SU-DHL-6 (cell line): ENCODE data around the gene SCTR.

Source experiments
- CTCF ChIP-seq: fragments of 200-600 bp; sonication (generic); IDR thresholded peaks from one replicate; pipeline ENCODE4 v1.5.1; 2017; ENCODE audit warnings: antibody characterized with exemption, mild to moderate bottlenecking, low read length, moderate library complexity; ENCODE audit not compliant: insufficient read depth, poor library complexity, severe bottlenecking
- EZH2phosphoT487 ChIP-seq: fragments of 200-600 bp; sonication (generic), shearing (Covaris generic); conservative IDR thresholded peaks from 2 replicates; pipeline ENCODE4 v1.6.1; 2018; ENCODE audit warnings: mild to moderate bottlenecking, antibody characterized with exemption, low read length, moderate library complexity, mixed read lengths

DNA sequence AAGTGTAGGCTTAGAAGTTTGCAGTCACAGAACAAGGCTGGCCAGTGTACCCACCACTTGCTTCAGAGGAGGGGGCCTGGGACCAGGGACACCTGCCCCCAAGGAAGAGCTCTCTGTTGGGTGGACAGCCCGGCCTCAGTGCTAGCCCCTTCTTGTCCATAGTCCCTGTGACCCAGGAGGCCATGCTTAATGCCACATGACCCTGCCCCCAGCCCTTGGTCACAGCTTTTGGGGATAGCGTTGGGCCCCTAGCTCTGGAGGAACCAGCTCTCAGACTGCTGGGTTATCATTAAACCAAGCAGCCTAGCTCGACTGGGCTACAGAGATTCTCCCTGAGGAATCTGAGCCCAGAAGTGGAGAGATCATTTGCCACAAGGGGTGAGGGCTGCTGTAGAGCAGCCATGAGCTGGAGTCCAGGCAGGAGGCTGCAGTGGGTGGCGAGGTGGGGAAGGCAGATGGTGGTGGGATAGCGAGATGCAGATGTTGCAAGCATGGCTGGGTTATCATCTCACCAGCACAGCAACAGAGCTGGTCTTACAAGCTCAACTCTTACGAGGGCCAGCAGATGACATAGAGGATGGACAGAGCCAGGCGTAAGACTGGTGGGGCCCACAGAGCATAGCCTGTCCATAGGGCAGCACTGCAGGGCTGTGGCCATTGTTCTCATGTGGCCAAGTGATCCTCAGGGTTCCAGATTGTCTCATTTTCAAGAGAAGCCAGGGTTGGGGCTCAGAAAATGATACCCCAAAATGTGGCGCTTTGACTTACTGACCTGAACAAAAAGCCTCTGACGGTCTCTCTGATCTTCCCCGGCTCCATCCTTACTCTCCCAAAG lies 99.8 kb downstream of the SCTR start:
- TF ChIP-seq CTCF (no peak), EZH2phosphoT487 (no peak)
